SU-DHL-6 (cell line): ENCODE data around the gene KCNMB2.
"Not testable (repeated sequence)": the region's sequence is repeated elsewhere in the genome, so short reads cannot be mapped to it uniquely, and the experiment has no call there.

Source experiments
- CTCF ChIP-seq: fragments of 200-600 bp; sonication (generic); IDR thresholded peaks from one replicate; pipeline ENCODE4 v1.5.1; 2017; ENCODE audit warnings: antibody characterized with exemption, mild to moderate bottlenecking, low read length, moderate library complexity; ENCODE audit not compliant: insufficient read depth, poor library complexity, severe bottlenecking
- EZH2phosphoT487 ChIP-seq: fragments of 200-600 bp; sonication (generic), shearing (Covaris generic); conservative IDR thresholded peaks from 2 replicates; pipeline ENCODE4 v1.6.1; 2018; ENCODE audit warnings: mild to moderate bottlenecking, antibody characterized with exemption, low read length, moderate library complexity, mixed read lengths

GRCh38 chr3:178745861-178746655, 209.8 kb downstream of the KCNMB2 start:
- TF ChIP-seq CTCF, EZH2phosphoT487: not testable (repeated sequence)
